B cell (primary cell): ENCODE results near the gene NADSYN1. TPM values are rescaled to one million over a fixed set of nuclear protein-coding genes. Genes with fewer than 3 reads are reported as not detected.

Experiments
- ATAC-seq: fragments of 200-7000 bp; cut with Tn5 transposase; one replicate; pipeline ENCODE4 v1.10.0; 2021; ENCODE audit warnings: low read depth, mild to moderate bottlenecking, moderate number of reproducible peaks, moderate library complexity
- CTCF ChIA-PET: fragments of 350-600 bp; sonication (Branson Sonifier 250); formaldehyde crosslinking; loops from one replicate; lab custom pipeline; 2021; ENCODE audit warnings: antibody characterized with exemption, inconsistent platforms; lab: Charles Lee
- POLR2A ChIA-PET: fragments of 350-600 bp; sonication (Branson Sonifier 250); formaldehyde crosslinking; loops from one replicate; lab custom pipeline; 2021; ENCODE audit warnings: antibody characterized with exemption; lab: Charles Lee
- DNase-seq: peaks from one replicate; pipeline ENCODE4 v3.0.0; 2013
- H2AFZ ChIP-seq: 2 replicates; pipeline ENCODE4 v1.6.1; 2012; ENCODE audit warnings: mild to moderate bottlenecking, low read depth, low read length; ENCODE audit not compliant: insufficient read depth, poor library complexity, severe bottlenecking
- H3K27ac ChIP-seq, 2 donors: 1 replicate in 1 of 2; 2 replicates in 1 of 2; pipeline ENCODE4 v1.5.1; 2012 to 2013; ENCODE audit warnings: low read length in 2 of 2, mild to moderate bottlenecking in 2 of 2, moderate library complexity in 1 of 2
- H3K27me3 ChIP-seq, 4 experiments: fragments of 200-600 bp in 1 of 4; sonication (generic) in 1 of 4; replicated peaks in 1 of 4; 1 replicate in 2 of 4; 2 replicates in 2 of 4; pipeline versions ENCODE4 v1.6.1 to v1.7.0; 2013 to 2016; ENCODE audit warnings: low read length in 3 of 4, mild to moderate bottlenecking in 2 of 4, mixed read lengths in 1 of 4, moderate library complexity in 1 of 4; ENCODE audit not compliant: insufficient read depth in 4 of 4, control insufficient read depth in 3 of 4; ENCODE audit errors: control extremely low read depth in 1 of 4
- H3K36me3 ChIP-seq, 2 experiments: replicated peaks in 1 of 2; 1 replicate in 1 of 2; 2 replicates in 1 of 2; pipeline versions ENCODE4 v1.6.1 to v1.7.1; 2013; ENCODE audit warnings: low read length in 1 of 2; ENCODE audit not compliant: insufficient read depth in 2 of 2, control insufficient read depth in 1 of 2; ENCODE audit errors: control extremely low read depth in 1 of 2, extremely low read depth in 1 of 2
- H3K4me1 ChIP-seq, 2 donors: fragments of 200-600 bp in 1 of 2; sonication (generic) in 1 of 2; 1 replicate in 1 of 2; 2 replicates in 1 of 2; pipeline versions ENCODE4 v1.5.1 to v1.6.1; 2013 to 2017; ENCODE audit warnings: low read length in 2 of 2; ENCODE audit not compliant: control insufficient read depth in 2 of 2, insufficient read depth in 2 of 2
- H3K4me2 ChIP-seq: replicated peaks from 2 replicates; pipeline ENCODE3; 2012; ENCODE audit warnings: mild to moderate bottlenecking, low read depth, low read length; ENCODE audit not compliant: poor library complexity, severe bottlenecking
- H3K4me3 ChIP-seq, 5 experiments: fragments of 200-600 bp in 1 of 5; sonication (generic) in 1 of 5; 1 replicate in 3 of 5; 2 replicates in 2 of 5; pipeline versions ENCODE4 v1.5.1 to v1.7.0; 2011 to 2016; ENCODE audit warnings: low read length in 4 of 5, mild to moderate bottlenecking in 4 of 5, low read depth in 2 of 5, control low read depth in 1 of 5, moderate library complexity in 1 of 5; ENCODE audit not compliant: insufficient read depth in 1 of 5; ENCODE audit errors: control extremely low read depth in 1 of 5, extremely low read depth in 1 of 5
- H3K79me2 ChIP-seq: fragments of 200-600 bp; sonication (generic); one replicate; pipeline ENCODE4 v1.6.0; 2016; ENCODE audit warnings: low read length; ENCODE audit not compliant: control insufficient read depth, insufficient read depth
- H3K9ac ChIP-seq: fragments of 200-600 bp; sonication (generic); 2 replicates; pipeline ENCODE4 v1.6.1; 2017; ENCODE audit warnings: mild to moderate bottlenecking, low read length, moderate library complexity
- H3K9me3 ChIP-seq, 3 donors: one replicate each; pipeline versions ENCODE4 v1.6.1 to v1.7.1; 2013; ENCODE audit warnings: low read length in 2 of 3; ENCODE audit not compliant: control insufficient read depth in 2 of 3, insufficient read depth in 1 of 3; ENCODE audit errors: control extremely low read depth in 1 of 3
- H4K20me1 ChIP-seq: 2 replicates; pipeline ENCODE4 v1.6.0; 2012; ENCODE audit warnings: mild to moderate bottlenecking, low read length; ENCODE audit not compliant: insufficient read depth, control insufficient read depth, poor library complexity, severe bottlenecking
- H3K27ac Mint-ChIP-seq: one replicate; pipeline ENCODE4 v1.8.0; 2021; ENCODE audit warnings: mixed read lengths
- H3K27me3 Mint-ChIP-seq: one replicate; pipeline ENCODE4 v1.8.0; 2021; ENCODE audit warnings: mixed read lengths
- H3K4me1 Mint-ChIP-seq: one replicate; pipeline ENCODE4 v1.8.0; 2021; ENCODE audit warnings: mixed read lengths
- H3K4me3 Mint-ChIP-seq: one replicate; pipeline ENCODE4 v1.8.0; 2021; ENCODE audit warnings: mixed read lengths
- H3K9me3 Mint-ChIP-seq: one replicate; pipeline ENCODE4 v1.8.0; 2022; ENCODE audit warnings: mixed read lengths; ENCODE audit not compliant: insufficient read depth
- CTCF ChIP-seq: fragments of 200-600 bp; IDR thresholded peaks from one replicate; pipeline ENCODE4 v1.8.0; 2022; ENCODE audit warnings: antibody characterized with exemption, mild to moderate bottlenecking
- EZH2 ChIP-seq: IDR thresholded peaks from 2 replicates; pipeline ENCODE4 v1.6.1; 2012; ENCODE audit warnings: borderline replicate concordance, low read depth, mild to moderate bottlenecking, moderate library complexity, low read length; ENCODE audit not compliant: insufficient read depth, poor library complexity, severe bottlenecking
- WGBS: methylation state at CpG from one replicate; pipeline ENCODE4 v1.1.5; 2013; ENCODE audit warnings: missing lambda C conversion rate; ENCODE audit not compliant: insufficient coverage; 5-methylcytosine and 5-hydroxymethylcytosine counted together
- intact Hi-C: fragments of 100-400 bp; cut with micrococcal nuclease; formaldehyde crosslinking; loops from one replicate; pipeline ENCODE4 v1.10.0; 2022
- polyA plus RNA-seq: library from polyadenylated mRNA; depleted of rRNA; stranded (reverse); fragments of >200 nt; gene quantifications from 2 replicates; pipeline ENCODE4 v1.2.3, GENCODE V29; 2012
- total RNA-seq, 2 donors: library from RNA; stranded (reverse); fragments of 120-200 nt in 1 of 2; gene quantifications; 1 replicate in 1 of 2; 2 replicates in 1 of 2; pipeline versions ENCODE4 v1.2.3 to v1.2.4, GENCODE V29; 2013 to 2022

NADSYN1 gene
- total and polyA plus RNA-seq, 2 donors (not counting 1 experiment from before 2014, with no cell fraction given) = 153 to 222 TPM

DNA sequence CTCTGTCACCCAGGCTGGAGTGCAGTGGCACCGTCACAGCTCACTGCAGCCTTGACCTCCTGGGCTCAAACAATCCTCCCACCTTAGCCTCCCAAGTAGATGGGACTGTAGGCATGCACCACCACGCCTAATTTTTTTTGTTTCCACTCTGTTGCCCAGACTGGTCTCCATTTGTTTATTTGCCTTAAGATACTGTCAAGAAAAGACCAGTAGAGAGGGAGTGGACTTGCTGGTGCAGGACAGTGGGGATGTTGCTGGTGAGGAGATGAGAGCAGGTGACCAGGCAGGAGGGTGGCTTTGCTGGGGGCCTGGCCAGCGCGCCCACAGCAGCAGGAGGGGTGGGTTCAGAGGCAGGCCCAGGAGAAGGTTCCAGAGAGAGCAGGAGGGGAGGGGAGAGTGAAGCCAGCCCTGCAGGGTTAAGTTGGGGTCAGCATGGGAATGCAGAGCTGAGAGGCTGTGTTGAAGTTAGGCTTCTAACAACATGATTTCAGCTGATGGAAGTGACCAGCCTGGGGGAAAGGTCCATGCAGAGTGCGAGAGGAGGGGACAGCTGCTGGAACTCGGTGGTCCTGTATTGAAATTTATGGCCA, 35.8 kb downstream of the NADSYN1 start:
- CTCF ChIA-PET = no interaction called here
- ATAC-seq (no peak), DNase-seq (no peak)
- Histone ChIP-seq H3K4me1 (no peaks in the 10 kb centered on the region), H3K27ac (no peak overlapping the region), H2AFZ (no peak overlapping the region), H3K9me3 (no peaks in the 10 kb centered on the region), H3K9ac (no peak overlapping the region), H4K20me1 (no peaks in the 10 kb centered on the region), H3K79me2 (no peaks in the 10 kb centered on the region), H3K4me2 (no peak overlapping the region), H3K4me3 (no peak overlapping the region), H3K36me3 (peaks cover under 1 to 65% of the 10 kb centered on the region in 2 experiments), H3K27me3 (no peaks in the 10 kb centered on the region)
- POLR2A ChIA-PET = no interaction called here
- Mint-ChIP-seq H3K27me3 (no peaks in the 10 kb centered on the region), H3K27ac (no peak overlapping the region), H3K9me3 (no peaks in the 10 kb centered on the region), H3K4me3 (no peak overlapping the region), H3K4me1 (no peaks in the 10 kb centered on the region)
- 93% methylated on average over 6 of the region's 6 CpGs for WGBS
- no peak for TF ChIP-seq CTCF
- TF ChIP-seq EZH2 = no peak
- intact Hi-C loops = no loop called here

DNA sequence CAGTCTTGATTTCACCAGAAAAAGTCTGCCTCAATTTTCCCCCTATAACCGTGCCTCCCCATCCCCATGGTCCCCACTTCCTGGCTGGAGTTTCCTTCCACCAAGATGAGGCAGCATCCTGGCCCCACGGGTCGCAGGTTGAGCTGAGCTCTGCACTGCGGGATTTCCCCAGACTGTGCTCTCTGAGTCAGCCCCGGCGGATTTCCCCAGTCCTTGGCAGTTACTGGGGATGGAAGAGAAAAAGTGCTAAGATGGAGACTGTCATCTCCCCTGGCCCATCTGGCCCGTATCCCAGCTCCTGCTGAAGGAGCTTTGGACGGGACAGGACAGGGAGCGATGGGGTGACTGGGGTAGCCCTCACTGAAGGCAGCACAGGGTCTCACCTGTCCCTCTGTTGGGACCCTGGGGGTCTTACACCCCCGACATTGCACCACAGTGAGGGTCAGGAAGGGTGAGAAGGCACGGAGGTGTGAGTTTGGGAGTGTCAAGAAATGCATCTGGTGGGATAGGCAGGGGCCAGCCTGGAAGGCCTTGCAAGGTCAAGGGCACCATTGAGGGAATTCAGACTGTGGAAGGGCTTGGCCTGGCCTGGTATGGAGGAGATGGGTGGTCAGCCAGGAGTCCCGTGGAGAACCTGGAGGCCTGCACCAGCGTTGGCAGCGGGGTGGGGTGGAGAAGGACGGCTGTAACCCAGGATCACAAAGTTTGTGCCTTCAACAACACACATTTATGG, 36.5 kb downstream of the NADSYN1 start:
- Histone ChIP-seq H3K4me3 (no peak overlapping the region), H3K27me3 (no peaks in the 10 kb centered on the region), H3K9me3 (no peaks in the 10 kb centered on the region), H3K79me2 (no peaks in the 10 kb centered on the region), H3K4me2 (no peak overlapping the region), H3K27ac (no peak overlapping the region), H4K20me1 (no peaks in the 10 kb centered on the region), H3K4me1 (no peaks in the 10 kb centered on the region), H3K9ac (no peak overlapping the region), H3K36me3 (peaks cover 0 to 64% of the 10 kb centered on the region in 2 experiments), H2AFZ (no peak overlapping the region)
- H3K4me1 Mint-ChIP-seq = no peaks in the 10 kb centered on the region
- H3K27me3 Mint-ChIP-seq = no peaks in the 10 kb centered on the region
- ATAC-seq (no peak), DNase-seq (no peak)
- CTCF ChIA-PET = no interaction called here
- TF ChIP-seq CTCF (no peak), EZH2 (no peak)
- intact Hi-C loops = no loop called here
- no peaks in the 10 kb centered on the region for H3K9me3 Mint-ChIP-seq
- H3K4me3 Mint-ChIP-seq = no peak overlapping the region
- no peak overlapping the region for H3K27ac Mint-ChIP-seq
- POLR2A ChIA-PET = no interaction called here
- 76% methylated on average over 10 of the region's 15 CpGs for whole genome bisulfite sequencing
